NCI-H460 (cell line): ENCODE results near the gene PYDC2. TPM values are rescaled to one million over a fixed set of nuclear protein-coding genes. Genes with fewer than 3 reads are reported as not detected.
"Not testable (repeated sequence)": the region's sequence is repeated elsewhere in the genome, so short reads cannot be mapped to it uniquely, and the experiment has no call there.

ENCODE experiments used
- DNase-seq: peaks from one replicate; pipeline ENCODE4 v3.0.0-alpha.2; 2016; ENCODE audit warnings: low read depth; ENCODE audit errors: extremely low read depth
- small RNA-seq, 2 experiments: library from RNA; depleted of rRNA; stranded (forward); fragments of <200 nt; gene quantifications; one replicate each; pipeline ENCODE3, GENCODE V24; 2014
- total RNA-seq: library from RNA; depleted of rRNA; stranded (reverse); fragments of >200 nt; shearing (Covaris generic); gene quantifications from 2 replicates; pipeline ENCODE4 v1.2.3, GENCODE V29; 2014; rRNA removed

Gene PYDC2
- total RNA-seq, 1 experiment from 2014 or later = not detected

DNA sequence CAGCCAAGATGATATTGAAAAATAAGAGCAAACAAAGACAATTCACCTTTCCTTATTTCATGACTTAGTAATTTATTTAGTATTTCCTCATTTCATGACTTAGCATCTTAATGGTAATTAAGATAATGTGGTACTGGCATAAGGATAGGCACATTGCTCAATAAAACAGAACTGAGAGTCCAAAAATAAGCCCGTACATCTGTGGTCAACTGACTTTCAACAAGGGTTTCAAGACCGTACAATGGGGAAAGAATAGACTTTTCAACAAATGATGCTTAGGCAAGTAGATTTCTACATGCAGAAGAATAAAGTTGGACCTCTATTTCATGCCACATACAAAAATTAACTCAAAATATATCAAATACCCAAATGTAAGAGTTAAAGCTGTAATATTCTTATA lies 603 bp upstream of the PYDC2 start:
- no peak for DNase-seq

DNA sequence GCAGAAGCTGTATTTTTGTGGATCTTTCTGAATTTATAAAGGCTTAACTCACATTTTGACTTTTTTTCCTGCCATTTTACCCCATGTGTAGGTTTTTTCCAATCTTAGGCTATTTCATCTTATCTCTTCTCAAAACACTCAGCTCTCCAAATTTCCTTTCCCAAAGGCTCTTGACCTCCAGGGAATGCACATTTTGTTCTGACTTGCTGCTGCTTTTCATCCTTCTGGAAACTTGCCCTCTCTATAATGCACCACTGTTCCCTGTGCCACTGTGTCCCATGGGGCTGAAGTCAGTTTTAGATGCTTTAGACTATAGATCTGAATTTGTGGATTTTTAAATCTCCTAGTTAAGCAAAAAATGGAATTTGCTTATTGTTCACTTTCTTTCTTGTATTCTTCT lies 9.1 kb downstream of the PYDC2 start:
- no peak for DNase-seq

DNA sequence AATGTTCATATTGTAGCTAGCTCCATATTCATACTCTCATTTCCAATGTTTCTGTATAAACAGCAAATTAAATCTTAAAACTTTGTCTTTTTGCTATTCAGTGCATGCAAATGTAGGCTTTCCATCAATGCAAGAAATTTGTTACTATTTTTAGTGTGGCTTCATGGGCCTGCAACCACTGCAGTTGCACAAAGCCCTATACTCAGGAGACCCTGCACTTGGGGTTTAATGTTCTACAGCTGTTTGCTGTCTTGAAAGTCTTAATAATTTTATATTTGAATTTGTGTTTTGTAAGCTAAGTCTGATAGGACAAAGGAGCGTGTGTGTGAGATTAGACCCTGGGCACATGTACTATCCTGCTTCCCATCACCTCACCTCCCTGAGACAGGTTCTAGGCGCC lies 9.6 kb downstream of the PYDC2 start:
- DNase-seq = no peak

DNA sequence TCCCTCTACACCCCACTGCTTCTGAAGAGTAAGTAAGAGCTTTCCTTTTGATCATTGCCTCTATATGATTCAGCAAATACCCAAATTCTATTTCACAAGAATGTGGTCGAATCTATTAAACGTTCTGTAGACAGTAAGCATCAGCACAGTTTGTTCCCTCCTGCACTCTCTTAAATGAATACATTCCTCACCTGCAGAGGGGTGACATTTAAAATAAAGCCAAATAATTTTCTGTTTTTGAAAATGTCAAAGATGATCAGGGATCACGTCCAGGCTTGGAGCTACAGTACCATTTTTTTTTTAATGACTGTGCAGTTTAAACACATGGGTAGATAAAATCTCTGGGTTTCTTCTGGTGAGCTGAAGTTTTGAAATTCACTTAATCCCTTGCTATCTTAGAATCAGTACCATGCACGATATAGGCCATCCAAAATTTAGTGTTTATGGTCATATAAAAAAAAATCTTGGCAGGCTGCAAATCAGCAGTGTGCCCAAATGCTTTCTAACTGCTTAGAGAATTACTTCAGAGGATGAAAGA lies 12.8 kb downstream of the PYDC2 start:
- DNase-seq = no peak

DNA sequence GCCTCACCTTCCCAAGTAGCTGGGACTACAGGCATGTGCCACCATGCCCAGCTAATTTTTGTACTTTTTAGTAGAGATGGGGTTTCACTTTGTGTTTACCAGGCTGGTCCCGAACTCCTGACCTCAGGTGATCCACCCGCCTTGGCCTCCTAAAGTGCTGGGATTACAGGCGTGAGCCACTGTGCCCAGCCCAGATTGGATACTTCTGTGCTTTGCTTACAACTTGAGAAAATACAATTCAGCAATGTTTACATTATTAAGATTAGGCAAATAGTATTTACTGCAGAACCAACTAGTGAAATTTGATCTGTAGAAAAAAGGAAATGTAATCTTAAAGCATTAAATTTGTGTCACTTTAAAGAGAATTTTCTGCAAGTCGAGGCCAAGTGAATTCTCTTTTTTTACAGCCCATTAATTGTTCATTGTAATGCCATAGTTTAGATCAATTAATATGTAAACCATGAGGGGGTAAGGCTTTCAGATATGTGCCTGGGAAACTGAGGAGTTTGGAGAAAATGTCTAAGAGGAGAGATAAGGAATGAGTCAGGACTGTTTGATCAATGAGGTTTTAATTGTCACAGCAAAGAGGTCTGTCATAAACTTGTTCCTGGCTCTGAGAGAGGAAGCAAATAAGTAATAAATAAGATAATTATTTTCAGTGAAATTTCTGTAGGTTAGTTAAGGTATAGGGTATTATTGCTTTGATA lies 15.3 kb downstream of the PYDC2 start:
- no peak for DNase-seq

DNA sequence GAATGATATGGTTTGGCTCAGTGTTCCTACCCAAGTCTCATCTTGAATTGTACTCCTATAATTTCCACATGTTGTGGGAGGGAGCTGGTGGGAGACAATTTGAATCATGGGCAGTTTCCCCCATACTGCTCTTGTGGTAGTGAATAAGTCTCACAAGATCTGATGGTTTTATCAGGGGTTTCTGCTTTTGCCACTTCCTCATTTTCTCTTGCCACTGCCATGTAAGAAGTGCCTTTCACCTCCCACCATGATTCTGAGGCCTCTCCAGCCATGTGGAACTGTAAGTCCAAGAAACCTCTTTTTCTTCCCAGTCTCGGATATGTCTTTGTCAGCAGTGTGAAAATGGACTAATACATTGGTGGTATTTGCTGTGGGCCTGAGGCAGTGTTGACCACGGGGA lies 23.0 kb downstream of the PYDC2 start:
- DNase-seq = not testable (repeated sequence)

DNA sequence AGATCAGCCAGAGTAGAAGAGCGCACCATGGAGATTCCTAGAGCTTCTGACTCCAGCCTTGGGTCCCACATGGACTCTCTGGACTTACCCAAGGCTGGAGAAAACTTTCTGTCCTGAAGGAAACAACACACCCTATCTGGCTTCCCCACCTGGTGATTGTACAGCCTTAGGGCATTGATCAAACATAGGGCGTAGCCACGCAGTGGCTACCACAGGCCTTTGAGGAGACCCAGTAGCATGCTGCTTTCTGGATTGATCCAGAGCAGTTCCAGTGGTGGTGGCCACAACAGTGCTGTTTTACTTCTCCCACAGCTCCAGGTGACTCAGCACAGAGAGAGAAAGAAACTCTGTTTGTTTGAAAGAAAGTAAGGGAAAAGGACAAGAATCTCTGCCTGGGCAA lies 23.5 kb downstream of the PYDC2 start:
- no peak for DNase-seq

DNA sequence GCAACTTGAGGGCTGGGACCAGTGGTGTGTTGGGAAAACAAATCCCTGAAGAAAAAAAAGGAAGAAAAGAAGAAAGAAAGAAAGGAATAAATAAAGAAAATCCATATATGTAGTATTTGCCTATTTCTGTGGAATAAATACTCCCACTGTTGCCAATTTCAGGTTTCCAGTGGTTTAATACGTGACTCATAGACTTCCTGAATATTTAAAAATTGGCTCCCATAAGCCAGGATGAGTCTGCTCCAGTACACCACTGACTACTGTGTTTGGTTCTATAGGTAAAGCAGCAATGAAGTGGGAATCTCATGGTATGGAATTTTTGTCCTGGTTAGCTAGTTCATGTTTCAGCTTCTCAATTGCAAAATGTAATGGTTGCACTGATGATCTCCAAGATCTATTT lies 31.6 kb downstream of the PYDC2 start:
- DNase-seq = no peak

DNA sequence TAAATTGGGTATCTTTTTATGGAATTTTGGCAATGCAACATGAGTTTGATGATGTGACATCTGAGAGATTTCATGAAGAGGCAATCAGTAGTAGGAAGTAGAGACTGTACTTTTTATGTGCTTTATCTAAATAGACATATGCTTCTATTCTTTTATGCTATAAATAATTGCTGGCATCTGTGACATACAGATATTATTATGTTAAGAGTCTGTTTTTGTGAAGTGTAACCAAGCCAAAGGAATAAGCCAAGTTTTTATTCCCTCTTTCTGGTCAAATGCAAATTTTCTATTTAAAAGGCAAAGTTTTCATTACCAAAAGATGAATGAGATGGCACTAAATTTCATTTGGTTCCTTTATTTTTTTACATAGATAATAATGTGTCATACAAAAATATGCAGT lies 32.4 kb downstream of the PYDC2 start:
- no peak for DNase-seq

DNA sequence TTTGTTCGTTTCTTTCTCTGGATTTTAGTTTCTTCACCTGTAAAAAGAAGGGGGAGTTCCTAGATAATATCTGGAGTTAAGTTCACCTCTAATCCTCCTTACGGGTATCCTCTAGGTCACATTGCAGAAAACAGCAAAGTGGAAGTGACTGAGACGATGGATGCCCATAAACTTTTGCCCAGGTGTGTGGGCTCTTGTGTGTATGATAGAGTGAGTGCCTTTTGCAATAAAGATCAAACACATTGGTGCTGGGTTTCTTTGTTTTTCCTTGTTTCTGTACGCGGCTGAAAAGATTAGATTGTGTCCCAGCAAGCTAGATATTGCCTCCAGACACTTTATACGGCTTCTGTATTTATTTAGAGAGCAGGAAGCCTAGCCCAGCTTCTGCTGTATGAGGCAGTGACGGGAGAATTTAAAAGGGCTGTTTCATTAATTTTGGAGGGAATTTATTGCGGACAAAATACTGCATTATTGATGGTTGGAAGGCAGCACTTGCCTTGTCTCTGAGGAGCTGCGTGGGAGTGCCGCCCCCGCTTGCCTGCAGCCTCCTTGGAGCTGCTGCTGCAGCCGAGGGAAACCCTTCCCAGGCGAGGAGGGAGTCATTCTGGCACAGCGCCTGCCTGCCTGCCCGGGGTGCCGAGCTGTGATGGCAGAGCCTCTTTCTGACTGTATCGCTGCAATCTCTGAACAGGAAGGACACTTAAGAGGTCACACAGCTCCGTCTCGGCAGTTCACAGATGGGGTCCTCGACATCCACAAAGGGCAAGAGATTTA lies 38.5 kb downstream of the PYDC2 start:
- DNase-seq = no peak

DNA sequence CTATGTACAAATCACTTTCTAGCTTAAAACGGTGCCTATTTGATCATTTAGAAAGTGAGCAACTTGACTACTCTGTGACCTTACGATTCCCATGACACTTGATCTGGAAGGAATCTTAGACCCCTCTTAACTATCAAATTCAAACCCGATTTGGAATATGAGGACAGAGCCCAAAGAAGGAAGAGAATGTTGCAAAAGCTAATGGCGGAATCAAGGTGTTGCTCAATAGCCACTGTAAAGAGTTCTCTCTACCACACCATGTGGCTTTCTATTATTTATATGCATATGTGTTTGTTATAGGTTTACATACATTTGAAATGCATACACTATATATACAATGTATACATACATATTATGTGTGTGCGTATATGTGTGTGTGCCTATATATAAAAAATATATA lies 39.9 kb downstream of the PYDC2 start:
- DNase-seq = no peak

DNA sequence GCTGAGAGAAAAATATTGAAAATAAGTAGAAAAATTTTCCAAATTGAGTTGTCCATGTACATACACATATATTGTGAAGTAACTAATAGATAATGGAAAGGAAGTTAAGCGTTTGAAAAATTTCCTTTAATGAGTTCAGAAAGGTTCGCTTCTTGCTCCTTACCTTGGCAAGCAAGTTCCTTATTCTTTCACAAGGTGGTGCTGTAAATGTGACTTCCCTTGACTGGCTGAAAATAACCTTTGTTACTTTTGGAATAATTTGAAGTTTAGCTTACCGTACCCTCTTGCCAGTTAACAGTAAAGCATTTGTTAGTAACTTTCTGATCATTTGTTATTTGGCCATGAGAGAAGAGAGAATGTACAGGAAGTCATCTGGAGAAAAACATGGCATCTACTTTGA lies 41.6 kb downstream of the PYDC2 start:
- no peak for DNase-seq

DNA sequence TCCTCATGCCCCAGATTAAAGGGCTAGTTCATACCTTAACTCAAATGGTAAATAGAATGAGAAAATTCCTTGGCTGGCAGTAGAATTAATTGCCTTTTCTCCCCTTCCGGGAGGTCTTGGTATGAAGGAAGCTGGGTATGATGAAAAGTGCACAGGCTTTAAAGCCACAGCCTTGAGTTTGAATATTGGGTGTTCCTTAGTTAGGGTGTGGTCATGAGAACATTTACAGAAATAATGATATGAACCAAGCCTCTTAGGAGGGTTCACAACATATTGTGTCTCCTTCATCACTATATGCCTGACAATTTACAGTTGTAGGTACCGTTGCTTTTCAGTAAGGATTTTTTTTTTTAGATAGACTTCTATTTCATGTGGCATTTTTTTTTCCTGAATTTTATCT lies 48.1 kb downstream of the PYDC2 start:
- DNase-seq = no peak

Small RNA genes within 50 kb of the gene (small RNA-seq; reads per million reads assigned to genes)
- 0 reads per million in 2 experiments for gene PYDC2

Other genes with a start within 250 kb of the PYDC2 start
- 56.9 and 60.3 TPM in 2 replicates for gene CCDC50, start 131.8 kb upstream of the PYDC2 start, total RNA-seq
- 0.57 TPM in 1 of 2 replicates, not detected in the other for gene UTS2B, start 130.6 kb upstream of the PYDC2 start, total RNA-seq